IPS DF 4.7 (cell line): ENCODE results near the gene DHRS2.
"Not testable (repeated sequence)": the region's sequence is repeated elsewhere in the genome, so short reads cannot be mapped to it uniquely, and the experiment has no call there.

Source experiments
- DNase-seq: peaks from one replicate; pipeline ENCODE4 v3.0.0-alpha.2; 2013; ENCODE audit warnings: low spot score; ENCODE audit errors: extremely low read depth

DHRS2 gene

GRCh38 chr14:23689709-23690514, 53.7 kb downstream of the DHRS2 start:
- not testable (repeated sequence) for DNase-seq

GRCh38 chr14:23692416-23692815, 56.3 kb downstream of the DHRS2 start:
- no peak for DNase-seq

- DNase-seq = no peak
Observed at GRCh38 chr14:23693252-23693775, 57.1 kb downstream of the DHRS2 start.

GRCh38 chr14:23694085-23694948, 58.2 kb downstream of the DHRS2 start:
- no peak for DNase-seq
